RWPE1 (cell line): ENCODE results near the gene SLC12A3.
A peak's percentile ranks its signal among the peaks of the same experiment; 100 is the strongest.

Source experiments
- CTCF ChIA-PET: fragments of 350-600 bp; sonication (Branson Sonifier 250); formaldehyde crosslinking; extraction: SDS; loops from one replicate; lab custom pipeline; 2021; lab: Yijun Ruan, JAX
- POLR2A ChIA-PET: fragments of 400-600 bp; formaldehyde crosslinking; extraction: SDS; loops from one replicate; lab custom pipeline; 2020; ENCODE audit warnings: antibody characterized with exemption; ENCODE audit not compliant: low non-redundant PET; lab: Yijun Ruan, JAX
- DNase-seq: peaks from one replicate; pipeline ENCODE4 v3.0.0; 2012; ENCODE audit warnings: low spot score
- H3K27ac ChIP-seq: fragments of 450-650 bp; 2 replicates; pipeline ENCODE4 v1.5.1; 2017
- TF ChIP-seq, protein P1 (sequence below): fragments of 450-650 bp; conservative IDR thresholded peaks from 2 replicates; pipeline ENCODE4 v1.5.1; 2017; ENCODE audit warnings: low read depth, mild to moderate bottlenecking

Gene SLC12A3

DNA sequence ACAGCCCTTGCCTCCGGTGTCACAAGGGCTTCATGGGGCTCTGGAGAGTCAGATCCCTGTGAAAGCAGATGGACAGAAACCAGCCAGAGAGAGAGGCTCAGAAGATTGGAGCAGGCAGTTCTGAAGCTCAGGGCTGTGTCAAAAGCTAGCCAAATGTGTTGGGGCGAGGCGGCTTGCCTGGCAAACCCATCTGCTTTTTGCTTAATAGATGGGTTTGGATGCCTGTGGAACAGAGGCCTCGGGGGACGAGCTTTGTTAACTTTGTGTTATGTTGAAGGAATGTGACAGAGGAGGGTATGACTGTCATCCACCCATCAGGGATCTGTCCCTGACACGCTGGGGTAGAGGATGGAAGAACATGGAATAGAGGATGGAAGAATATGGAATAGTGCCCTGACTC lies 21.0 kb upstream of the SLC12A3 start:
- H3K27ac ChIP-seq = no peak overlapping the region
- CTCF ChIA-PET = no interaction called here
- no peak for DNase-seq
- TF ChIP-seq, protein P1, sequence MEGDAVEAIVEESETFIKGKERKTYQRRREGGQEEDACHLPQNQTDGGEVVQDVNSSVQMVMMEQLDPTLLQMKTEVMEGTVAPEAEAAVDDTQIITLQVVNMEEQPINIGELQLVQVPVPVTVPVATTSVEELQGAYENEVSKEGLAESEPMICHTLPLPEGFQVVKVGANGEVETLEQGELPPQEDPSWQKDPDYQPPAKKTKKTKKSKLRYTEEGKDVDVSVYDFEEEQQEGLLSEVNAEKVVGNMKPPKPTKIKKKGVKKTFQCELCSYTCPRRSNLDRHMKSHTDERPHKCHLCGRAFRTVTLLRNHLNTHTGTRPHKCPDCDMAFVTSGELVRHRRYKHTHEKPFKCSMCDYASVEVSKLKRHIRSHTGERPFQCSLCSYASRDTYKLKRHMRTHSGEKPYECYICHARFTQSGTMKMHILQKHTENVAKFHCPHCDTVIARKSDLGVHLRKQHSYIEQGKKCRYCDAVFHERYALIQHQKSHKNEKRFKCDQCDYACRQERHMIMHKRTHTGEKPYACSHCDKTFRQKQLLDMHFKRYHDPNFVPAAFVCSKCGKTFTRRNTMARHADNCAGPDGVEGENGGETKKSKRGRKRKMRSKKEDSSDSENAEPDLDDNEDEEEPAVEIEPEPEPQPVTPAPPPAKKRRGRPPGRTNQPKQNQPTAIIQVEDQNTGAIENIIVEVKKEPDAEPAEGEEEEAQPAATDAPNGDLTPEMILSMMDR = no peak
- POLR2A ChIA-PET = no interaction called here

DNA sequence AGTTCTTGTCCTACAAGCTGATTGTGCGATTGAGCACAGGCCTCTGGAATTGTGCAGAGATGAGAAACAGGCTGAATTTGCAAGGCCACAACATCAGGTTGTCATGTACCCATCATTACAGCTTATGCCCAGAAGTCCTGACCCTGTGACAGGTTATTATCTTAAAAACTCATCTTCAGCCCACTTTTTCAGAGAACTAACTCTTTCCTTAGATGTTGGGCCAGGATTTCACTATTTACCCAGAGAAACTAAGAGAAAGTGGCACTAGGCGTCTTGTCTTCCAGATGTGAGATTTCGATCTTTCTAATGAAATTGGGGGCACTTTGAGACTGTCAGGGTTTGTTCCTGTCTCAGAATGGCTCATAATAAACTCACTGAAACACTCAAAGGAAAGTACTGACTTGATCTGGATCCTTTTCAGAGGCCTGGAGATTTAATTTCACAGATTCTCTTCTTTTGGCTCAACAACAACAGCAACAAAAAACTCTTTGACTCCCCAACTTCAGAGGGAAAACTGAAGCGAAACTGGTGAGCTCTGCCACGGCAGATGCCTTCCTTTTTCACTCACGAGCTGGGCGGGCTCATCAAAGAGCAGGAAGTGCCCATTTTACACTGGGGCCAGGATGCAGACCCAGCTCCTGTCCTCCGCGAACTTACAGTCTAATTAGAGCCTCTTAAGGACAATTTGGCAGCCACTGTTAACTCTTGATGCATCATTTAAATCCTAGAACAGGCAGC lies 17.7 kb upstream of the SLC12A3 start:
- CTCF ChIA-PET = no interaction called here
- POLR2A ChIA-PET = no interaction called here
- DNase-seq = no peak

DNA sequence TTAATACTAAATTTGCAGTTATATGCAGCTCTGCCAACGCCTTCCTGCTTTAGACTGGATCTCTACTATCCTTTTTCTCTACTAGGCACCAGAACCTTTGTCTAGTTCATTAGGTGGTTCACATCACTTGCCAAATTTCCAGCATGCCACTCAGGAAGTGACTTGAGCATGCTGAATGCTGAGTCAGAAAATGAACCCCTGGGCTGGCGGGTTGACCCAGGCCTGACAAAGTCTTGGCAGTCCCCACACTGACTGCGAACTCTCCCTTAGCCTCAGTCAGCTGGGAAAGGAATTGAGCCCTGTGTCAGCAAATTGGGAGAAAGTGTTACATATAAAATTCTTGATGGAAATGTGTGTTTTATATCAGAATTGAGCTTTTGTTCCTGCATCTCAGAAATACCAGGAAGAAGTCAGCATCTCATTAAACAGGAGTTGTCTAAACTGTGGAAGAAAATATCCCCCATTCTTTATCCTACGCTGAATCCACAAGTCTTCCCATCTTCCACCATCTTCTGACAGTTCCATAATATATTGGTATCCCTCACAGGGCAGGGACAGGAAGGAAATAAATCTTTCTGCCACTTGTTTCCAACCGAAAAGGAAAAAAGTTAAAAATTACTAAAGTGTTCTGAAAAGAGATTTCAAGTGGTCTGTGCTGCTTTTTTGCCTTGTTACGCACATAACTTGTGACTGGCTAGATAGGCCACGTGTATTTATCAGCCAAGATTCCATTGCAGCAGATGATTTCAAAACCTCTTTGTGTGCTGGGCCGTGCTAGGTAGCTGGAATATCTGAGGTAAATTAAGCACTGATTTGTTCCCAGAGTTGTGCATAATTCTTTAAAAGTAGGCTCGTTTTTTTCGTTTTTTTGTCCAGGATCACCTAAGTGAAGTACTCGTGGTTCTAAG lies 16.7 kb upstream of the SLC12A3 start:
- DNase-seq = peak; percentile 53
- H3K27ac ChIP-seq = peak overlapping the region; percentile 67
- ChIA-PET CTCF (interaction anchor here (0.6 to 0.7 kb wide), 2 partner anchors 20 to 257 kb away, joined by 3 to 4 read pairs; no protein-coding TSS in a partner anchor), POLR2A (no interaction called here)
- TF ChIP-seq, protein P1 = no peak

More for the DNA sequence above, 17.7 kb upstream of the SLC12A3 start:
- H3K27ac ChIP-seq = peak overlapping the region; percentile 66
- TF ChIP-seq, protein P1 = no peak

DNA sequence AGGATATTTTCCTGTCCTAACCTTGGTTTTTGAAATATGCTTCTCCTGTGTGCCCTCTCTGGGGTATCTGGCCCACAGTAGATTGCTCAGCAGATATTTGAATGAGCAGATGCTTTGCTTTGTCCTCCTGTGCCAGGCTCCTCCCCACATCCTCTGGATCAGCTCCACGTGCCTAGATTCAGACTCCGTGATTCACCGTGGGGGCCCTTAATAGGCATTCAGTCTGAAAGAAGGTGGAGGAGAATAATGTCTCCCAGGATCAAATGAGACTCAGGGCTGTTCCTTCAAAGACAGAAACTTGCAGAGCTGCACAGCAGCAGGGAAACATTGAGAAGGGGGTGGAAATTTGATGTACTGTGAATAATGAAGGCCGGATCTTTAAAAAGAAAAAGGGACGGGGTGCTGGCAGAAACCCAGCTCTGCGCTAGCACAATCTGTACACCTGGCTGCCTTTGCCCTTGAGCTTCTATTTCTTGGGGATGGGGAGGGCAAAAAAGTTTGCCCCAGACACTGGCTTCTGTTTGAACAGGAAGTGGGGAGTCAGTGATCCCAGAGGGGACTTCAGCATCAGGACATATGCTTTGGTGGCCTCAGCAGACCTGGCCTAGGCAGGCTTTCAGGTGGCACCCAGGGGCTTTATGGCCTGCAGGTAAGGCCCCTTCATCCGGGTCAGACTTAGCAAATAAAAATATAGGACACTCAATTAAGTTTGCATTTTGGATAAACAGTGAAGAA lies 15.9 kb upstream of the SLC12A3 start:
- TF ChIP-seq, protein P1 = no peak
- peak; percentile 79 for DNase-seq
- peak overlapping the region; percentile 67 for H3K27ac ChIP-seq
- ChIA-PET POLR2A (no interaction called here), CTCF (interaction anchor here (0.6 to 0.7 kb wide), 2 partner anchors 20 to 256 kb away, joined by 3 to 4 read pairs; no protein-coding TSS in a partner anchor)

DNA sequence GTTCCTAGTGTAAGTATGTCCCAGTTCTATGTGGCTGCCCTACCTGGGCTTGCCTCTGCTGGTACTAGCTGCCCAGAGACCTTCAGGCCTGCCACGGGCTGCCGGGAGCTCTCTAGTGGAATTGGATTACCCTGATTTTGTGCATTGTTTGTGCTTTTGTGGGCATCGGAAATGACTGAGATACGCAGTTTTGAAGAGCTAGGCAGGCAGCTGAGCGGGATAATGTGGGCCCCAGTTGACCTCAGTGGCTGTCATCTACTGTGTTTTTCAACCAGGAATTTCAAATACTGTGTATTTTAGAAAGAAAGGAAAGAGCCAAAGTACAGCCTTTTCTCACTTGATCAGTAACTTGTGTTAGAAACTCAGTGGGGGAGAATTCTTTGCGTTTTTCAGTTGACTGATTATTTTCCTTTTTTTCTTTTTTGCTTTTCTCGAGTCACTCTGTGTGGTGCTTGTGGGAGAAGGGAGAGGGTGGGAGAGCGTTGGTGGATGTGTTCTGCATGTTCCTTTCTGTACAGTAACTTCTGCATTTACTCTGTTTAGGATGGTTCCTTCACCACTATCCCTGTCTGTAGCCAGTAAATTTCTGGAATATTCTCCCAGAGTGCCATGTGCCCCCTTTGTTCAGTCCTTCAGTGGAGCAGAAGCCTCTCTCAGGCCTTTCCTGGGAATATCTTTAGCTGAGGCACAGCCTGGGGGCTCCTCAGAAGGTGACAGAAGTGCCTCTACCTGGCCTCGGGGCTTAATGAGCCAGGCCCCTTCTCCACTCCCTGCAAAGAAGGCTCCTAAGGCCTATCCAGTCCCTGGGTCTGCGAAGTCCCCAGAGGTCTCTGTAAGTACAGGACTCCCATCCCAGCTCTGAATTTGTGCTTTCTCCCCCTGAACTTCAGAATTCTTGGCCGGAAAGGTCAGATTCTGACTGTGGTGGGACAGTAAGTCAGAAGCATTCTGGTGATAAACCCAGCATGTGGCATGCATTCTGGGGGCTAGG lies 15.0 kb upstream of the SLC12A3 start:
- CTCF ChIA-PET = interaction anchor here (0.6 kb wide), 1 partner anchor 13 kb away, joined by 3 read pairs; no protein-coding TSS in a partner anchor
- peak overlapping the region; percentile 67 for H3K27ac ChIP-seq
- TF ChIP-seq, protein P1 = no peak
- POLR2A ChIA-PET = no interaction called here
- no peak for DNase-seq
